ENCODE measurements around the gene PSMB8. TPM values are rescaled to one million over a fixed set of nuclear protein-coding genes. Genes with fewer than 3 reads are reported as not detected.
"Not testable (repeated sequence)": the region's sequence is repeated elsewhere in the genome, so short reads cannot be mapped to it uniquely, and the experiment has no call there.

The PSMB8 gene
- total RNA-seq, 2 donors from 2014 or later: 301 to 305 TPM

- no peak for ATAC-seq (replicated peaks in 1 of 2)
- H3K4me1 Mint-ChIP-seq (ENCODE audit: low read depth): peaks cover 12% of the 10 kb centered on the region
- no peaks in the 10 kb centered on the region for H3K27me3 Mint-ChIP-seq (ENCODE audit: low read depth)
- no peak overlapping the region for H3K27ac Mint-ChIP-seq
- DNase-seq: no peak
- no peaks in the 10 kb centered on the region for H3K9me3 Mint-ChIP-seq
- no peaks in the 10 kb centered on the region for H3K36me3 Mint-ChIP-seq (ENCODE audit: insufficient read depth in 2 of 2)
- no peak overlapping the region for H3K4me3 Mint-ChIP-seq
Observed at GRCh38 chr6:32818867-32819266, 25.0 kb downstream of the PSMB8 start.

GRCh38 chr6:32816746-32817204 is 27.1 kb downstream of the PSMB8 start, which contains the start of gene HLA-DOB:
HLA-DOB (minus strand) TSS chr6:32817002; CDS start chr6:32816951, 51 bp downstream.
- Mint-ChIP-seq H3K9me3 (no peaks in the 10 kb centered on the region), H3K27ac (no peak within 1 kb of the TSS), H3K27me3 (ENCODE audit: low read depth) (no peaks in the 10 kb centered on the region), H3K4me1 (ENCODE audit: low read depth) (peaks cover 12% of the 10 kb centered on the region), H3K36me3 (ENCODE audit: insufficient read depth in 2 of 2) (no peaks in the 10 kb centered on the region), H3K4me3 (no peak within 1 kb of the TSS)
- ATAC-seq (replicated peaks in 1 of 2) (peak; percentile 74 to 75), DNase-seq (no peak)

DNA sequence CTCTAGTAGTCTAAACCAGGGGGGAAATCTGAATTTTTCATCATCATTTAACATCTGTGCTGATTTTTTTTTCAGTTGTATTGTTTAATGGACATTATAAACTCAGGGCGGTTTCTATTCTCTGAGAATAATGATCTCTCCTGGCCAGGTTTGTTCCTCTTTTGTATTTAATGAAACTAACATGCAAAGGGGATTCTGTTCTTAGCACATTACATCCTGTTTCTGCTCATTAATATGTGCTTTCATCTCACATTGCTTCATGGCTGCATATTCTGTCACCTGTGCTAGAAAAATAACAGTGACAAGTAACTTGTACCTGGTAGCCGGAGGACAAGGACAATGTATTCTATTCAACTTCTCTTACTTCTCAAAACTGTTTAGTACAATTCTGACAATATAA is 27.9 kb downstream of the PSMB8 start:
- DNase-seq: no peak
- Mint-ChIP-seq H3K4me3 (no peak overlapping the region), H3K4me1 (ENCODE audit: low read depth) (peaks cover 12% of the 10 kb centered on the region), H3K9me3 (no peaks in the 10 kb centered on the region), H3K27ac (no peak overlapping the region), H3K36me3 (ENCODE audit: insufficient read depth in 2 of 2) (no peaks in the 10 kb centered on the region), H3K27me3 (ENCODE audit: low read depth) (no peaks in the 10 kb centered on the region)
- ATAC-seq (replicated peaks in 1 of 2): no peak

GRCh38 chr6:32815115-32815514 is 28.7 kb downstream of the PSMB8 start:
- ATAC-seq (replicated peaks in 1 of 2) (no peak), DNase-seq (no peak)
- Mint-ChIP-seq H3K4me1 (ENCODE audit: low read depth) (peaks cover 5% of the 10 kb centered on the region), H3K9me3 (no peaks in the 10 kb centered on the region), H3K36me3 (ENCODE audit: insufficient read depth in 2 of 2) (no peaks in the 10 kb centered on the region), H3K27ac (no peak overlapping the region), H3K4me3 (no peak overlapping the region), H3K27me3 (ENCODE audit: low read depth) (no peaks in the 10 kb centered on the region)

- Mint-ChIP-seq H3K36me3 (ENCODE audit: insufficient read depth in 2 of 2) (no peaks in the 10 kb centered on the region), H3K4me3 (no peak overlapping the region), H3K4me1 (ENCODE audit: low read depth) (no peaks in the 10 kb centered on the region), H3K27ac (no peak overlapping the region), H3K27me3 (ENCODE audit: low read depth) (no peaks in the 10 kb centered on the region), H3K9me3 (no peaks in the 10 kb centered on the region)
- ATAC-seq (replicated peaks in 1 of 2): peak; percentile 62 to 66
- no peak for DNase-seq
Observed at GRCh38 chr6:32814145-32814544, 29.7 kb downstream of the PSMB8 start.

DNA sequence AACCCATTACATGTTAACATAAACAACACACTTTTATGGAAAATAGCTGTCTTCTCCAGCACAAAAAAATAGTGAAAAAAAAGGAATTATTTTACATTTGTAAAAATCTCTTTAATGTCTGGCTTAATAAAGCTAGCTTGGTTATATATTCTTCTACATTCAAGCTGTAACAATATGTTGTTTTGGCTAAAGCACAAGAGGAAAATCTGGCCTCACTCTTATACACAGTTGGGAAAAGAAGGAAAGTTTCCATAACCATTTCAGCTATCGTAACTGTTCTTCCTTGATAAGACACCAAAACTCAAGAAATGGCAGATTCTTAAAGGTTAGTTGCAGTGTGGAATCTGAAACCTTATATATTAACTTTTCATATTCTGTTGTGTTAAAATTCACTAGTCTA is 34.7 kb downstream of the PSMB8 start:
- H3K4me1 Mint-ChIP-seq (ENCODE audit: low read depth): no peaks in the 10 kb centered on the region
- no peak overlapping the region for H3K27ac Mint-ChIP-seq
- ATAC-seq (replicated peaks in 1 of 2) (no peak), DNase-seq (no peak)
- no peak overlapping the region for H3K4me3 Mint-ChIP-seq
- peaks cover 15% of the 10 kb centered on the region for H3K27me3 Mint-ChIP-seq (ENCODE audit: low read depth)
- no peaks in the 10 kb centered on the region for H3K9me3 Mint-ChIP-seq
- H3K36me3 Mint-ChIP-seq (ENCODE audit: insufficient read depth in 2 of 2): no peaks in the 10 kb centered on the region

- ATAC-seq (replicated peaks in 1 of 2): peak in 1 of 2 donors; percentile 24
- H3K4me1 Mint-ChIP-seq (ENCODE audit: low read depth): no peaks in the 10 kb centered on the region
- DNase-seq: no peak
- no peaks in the 10 kb centered on the region for H3K9me3 Mint-ChIP-seq
- H3K27ac Mint-ChIP-seq: no peak overlapping the region
- no peaks in the 10 kb centered on the region for H3K36me3 Mint-ChIP-seq (ENCODE audit: insufficient read depth in 2 of 2)
- peaks cover 30% of the 10 kb centered on the region for H3K27me3 Mint-ChIP-seq (ENCODE audit: low read depth)
- no peak overlapping the region for H3K4me3 Mint-ChIP-seq
Observed at GRCh38 chr6:32807020-32807580, 36.7 kb downstream of the PSMB8 start.

GRCh38 chr6:32805404-32805803 is 38.4 kb downstream of the PSMB8 start:
- DNase-seq; H3K4me1 Mint-ChIP-seq (ENCODE audit: low read depth); ATAC-seq (replicated peaks in 1 of 2); H3K9me3 Mint-ChIP-seq; H3K4me3 Mint-ChIP-seq; H3K36me3 Mint-ChIP-seq (ENCODE audit: insufficient read depth in 2 of 2); H3K27ac Mint-ChIP-seq: not testable (repeated sequence)
- H3K27me3 Mint-ChIP-seq (ENCODE audit: low read depth): peaks cover 44% of the 10 kb centered on the region

DNA sequence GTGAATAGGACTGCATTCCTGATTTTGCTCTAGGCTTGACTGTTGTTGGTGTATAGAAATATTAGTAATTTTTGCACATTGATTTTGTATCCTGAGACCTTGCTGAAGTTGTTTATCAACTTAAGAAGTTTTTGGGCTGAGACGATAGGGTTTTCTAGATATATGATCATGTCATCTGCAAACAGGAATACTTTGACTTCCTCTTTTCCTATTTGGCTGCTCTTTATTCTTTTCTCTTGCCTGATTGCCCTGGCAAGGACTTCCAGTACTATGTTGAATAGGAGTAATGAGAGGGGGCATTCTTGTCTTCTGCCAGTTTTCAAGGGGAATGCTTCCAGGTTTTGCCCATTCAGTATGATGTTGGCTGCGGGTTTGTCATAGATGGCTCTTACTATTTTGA is 40.4 kb downstream of the PSMB8 start:
- H3K36me3 Mint-ChIP-seq (ENCODE audit: insufficient read depth in 2 of 2): peaks cover 0 to 1% of the 10 kb centered on the region in 2 donors
- DNase-seq (no peak), ATAC-seq (replicated peaks in 1 of 2) (no peak)
- H3K27me3 Mint-ChIP-seq (ENCODE audit: low read depth): peaks cover 52% of the 10 kb centered on the region
- H3K4me1 Mint-ChIP-seq (ENCODE audit: low read depth): no peaks in the 10 kb centered on the region
- no peak overlapping the region for H3K27ac Mint-ChIP-seq
- no peak overlapping the region for H3K4me3 Mint-ChIP-seq
- no peaks in the 10 kb centered on the region for H3K9me3 Mint-ChIP-seq

DNA sequence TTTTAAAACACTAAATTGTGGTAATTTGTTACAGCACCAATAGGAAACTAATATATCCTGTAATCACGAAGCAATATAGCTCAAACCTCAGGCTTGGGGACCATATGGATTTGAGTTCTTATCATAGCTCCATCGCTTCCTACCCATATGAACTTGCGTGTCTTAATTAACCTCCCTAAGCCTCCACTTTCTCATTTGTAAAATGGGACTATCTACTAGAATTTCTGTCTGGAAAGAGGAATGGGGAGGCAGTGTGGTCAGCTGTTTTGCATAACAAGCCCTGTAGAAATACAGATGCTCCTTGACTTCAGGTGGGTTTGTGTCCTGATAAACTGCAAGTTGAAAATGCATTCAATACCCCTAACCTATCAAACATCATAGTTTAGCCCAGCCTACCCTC is 44.1 kb downstream of the PSMB8 start:
- Mint-ChIP-seq H3K27ac (no peak overlapping the region), H3K27me3 (ENCODE audit: low read depth) (peaks cover 65% of the 10 kb centered on the region), H3K9me3 (no peaks in the 10 kb centered on the region), H3K36me3 (ENCODE audit: insufficient read depth in 2 of 2) (peaks cover 0 to 1% of the 10 kb centered on the region in 2 donors), H3K4me3 (no peak overlapping the region), H3K4me1 (ENCODE audit: low read depth) (peaks cover 15% of the 10 kb centered on the region)
- DNase-seq: no peak
- no peak for ATAC-seq (replicated peaks in 1 of 2)

DNA sequence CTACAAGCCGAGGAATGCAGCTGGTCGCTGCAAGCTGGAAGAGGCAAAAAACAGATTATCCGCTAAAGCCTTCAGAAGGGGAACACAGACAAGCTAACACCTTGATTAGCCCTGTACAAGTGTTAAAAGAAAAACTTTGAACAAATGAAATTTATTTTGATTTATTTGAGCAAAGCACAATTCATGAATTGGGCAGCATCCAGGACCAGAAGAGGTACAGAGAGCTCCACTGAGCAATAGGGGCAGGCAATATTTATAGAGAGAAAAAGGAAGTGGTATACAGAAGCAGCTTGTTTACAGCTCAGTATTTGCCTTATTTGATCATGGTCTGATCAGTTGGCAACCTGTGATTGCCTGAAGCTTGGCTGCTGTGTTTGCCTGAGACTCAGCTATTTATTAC is 44.7 kb downstream of the PSMB8 start:
- Mint-ChIP-seq H3K36me3 (ENCODE audit: insufficient read depth in 2 of 2) (peaks cover 0 to 1% of the 10 kb centered on the region in 2 donors), H3K27me3 (ENCODE audit: low read depth) (peaks cover 65% of the 10 kb centered on the region), H3K9me3 (no peaks in the 10 kb centered on the region), H3K4me3 (no peak overlapping the region), H3K4me1 (ENCODE audit: low read depth) (peaks cover 21% of the 10 kb centered on the region), H3K27ac (no peak overlapping the region)
- no peak for ATAC-seq (replicated peaks in 1 of 2)
- no peak for DNase-seq

DNA sequence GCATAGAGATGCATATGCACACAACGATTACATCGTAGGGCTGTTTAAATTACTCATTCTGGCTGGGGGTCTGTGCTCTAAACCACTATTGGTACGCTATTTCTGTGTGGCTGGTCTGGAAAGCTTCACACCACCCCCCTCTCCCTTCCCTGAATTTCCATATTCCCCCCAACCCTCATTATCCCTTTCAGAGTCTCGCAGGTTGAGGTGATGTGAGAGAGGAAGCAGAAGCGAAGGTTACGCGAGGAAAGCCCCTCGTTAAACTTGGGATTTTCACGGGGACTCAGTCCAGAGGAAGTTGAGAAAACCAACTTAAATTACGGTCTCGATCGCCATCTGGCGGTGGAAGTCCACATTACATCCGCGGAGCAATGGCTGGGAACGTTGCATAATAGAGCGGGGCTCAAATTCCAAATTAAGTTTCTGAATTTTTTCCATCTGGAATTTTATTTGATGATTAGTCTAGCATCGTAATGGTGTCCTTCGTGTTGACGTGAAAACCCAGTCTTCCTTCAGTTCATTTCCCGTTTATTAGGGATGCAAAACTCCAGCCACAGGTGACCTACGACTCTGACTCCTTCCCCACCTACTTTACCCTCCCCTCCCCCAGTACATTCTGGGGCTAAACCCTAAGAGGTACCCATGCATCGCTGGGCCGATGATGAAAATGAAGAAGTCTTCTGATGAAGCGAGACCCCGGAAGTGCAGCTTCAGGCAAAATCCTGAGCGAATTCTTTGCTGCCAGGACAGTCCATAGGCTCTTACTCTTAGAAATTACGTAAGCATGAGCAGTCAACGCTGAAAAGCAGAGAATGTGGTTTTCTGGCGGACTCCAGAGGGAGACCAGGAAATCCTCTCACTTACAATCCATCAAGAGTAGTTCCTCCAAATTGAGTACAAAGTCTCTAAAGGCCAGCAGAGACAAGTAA is 46.7 kb downstream of the PSMB8 start:
- H3K27me3 Mint-ChIP-seq (ENCODE audit: low read depth): peaks cover 67% of the 10 kb centered on the region
- H3K4me1 Mint-ChIP-seq (ENCODE audit: low read depth): peaks cover 27% of the 10 kb centered on the region
- ATAC-seq (replicated peaks in 1 of 2) (peak; percentile 61 to 74), DNase-seq (peak; percentile 76 to 79)
- H3K36me3 Mint-ChIP-seq (ENCODE audit: insufficient read depth in 2 of 2): peaks cover 0 to 1% of the 10 kb centered on the region in 2 donors
- H3K9me3 Mint-ChIP-seq: no peaks in the 10 kb centered on the region
- H3K27ac Mint-ChIP-seq: no peak overlapping the region
- peak overlapping the region; percentile 56 to 69 for H3K4me3 Mint-ChIP-seq

DNA sequence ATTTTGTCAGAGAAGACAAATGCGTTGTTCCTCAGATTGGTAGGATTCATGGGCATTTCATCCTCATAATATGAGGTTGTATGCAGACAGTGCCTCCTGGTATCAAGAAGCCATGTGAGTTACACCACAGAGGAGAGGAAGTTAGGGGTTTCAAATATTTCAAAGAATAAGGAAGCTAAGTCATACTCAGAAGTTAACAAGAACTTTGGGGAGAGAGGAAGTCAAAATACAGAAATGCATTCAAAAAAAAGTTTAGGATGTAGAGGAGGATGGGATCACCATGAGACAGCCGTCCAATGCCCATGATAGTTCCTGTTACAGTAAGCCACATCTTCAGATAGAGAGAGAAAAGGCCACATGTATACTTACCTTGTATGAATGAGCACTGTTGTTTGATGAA is 49.3 kb downstream of the PSMB8 start:
- no peak for DNase-seq
- H3K27ac Mint-ChIP-seq: no peak overlapping the region
- H3K36me3 Mint-ChIP-seq (ENCODE audit: insufficient read depth in 2 of 2): peaks cover 0 to 1% of the 10 kb centered on the region in 2 donors
- no peaks in the 10 kb centered on the region for H3K9me3 Mint-ChIP-seq
- H3K4me3 Mint-ChIP-seq: no peak overlapping the region
- H3K27me3 Mint-ChIP-seq (ENCODE audit: low read depth): peaks cover 71% of the 10 kb centered on the region
- ATAC-seq (replicated peaks in 1 of 2): no peak
- H3K4me1 Mint-ChIP-seq (ENCODE audit: low read depth): peaks cover 27% of the 10 kb centered on the region
